HepG2 (cell line): ENCODE results near the gene SRGAP2B.
"Not testable (repeated sequence)": the region's sequence is repeated elsewhere in the genome, so short reads cannot be mapped to it uniquely, and the experiment has no call there.

ENCODE experiments used
- GABPA ChIP-seq, 2 experiments: IDR thresholded peaks; 2 replicates each; pipeline ENCODE4 v1.6.1; 2011 to 2016; ENCODE audit warnings: low read depth in 2 of 2, low read length in 1 of 2, missing biosample characterization in 1 of 2, missing genetic modification characterization in 1 of 2
- MAF1 ChIP-seq: sonication (generic); formaldehyde crosslinking; IDR thresholded peaks from 2 replicates; pipeline ENCODE4 v1.5.0; 2020; ENCODE audit warnings: missing genetic modification reagents, borderline replicate concordance
- MTA1 ChIP-seq: sonication (generic); formaldehyde crosslinking; IDR thresholded peaks from 2 replicates; pipeline ENCODE4 v1.4.0; 2020; ENCODE audit warnings: missing genetic modification reagents, mild to moderate bottlenecking, borderline replicate concordance
- NFE2 ChIP-seq: sonication (generic); formaldehyde crosslinking; IDR thresholded peaks from 2 replicates; pipeline ENCODE4 v1.4.0; 2020; ENCODE audit warnings: missing genetic modification reagents
- SMARCE1 ChIP-seq: fragments of 450-650 bp; IDR thresholded peaks from 2 replicates; pipeline ENCODE4 v1.6.1; 2017; ENCODE audit warnings: borderline replicate concordance
- ZNF607 ChIP-seq: sonication (generic); formaldehyde crosslinking; IDR thresholded peaks from 2 replicates; pipeline ENCODE4 v1.5.1; 2020; ENCODE audit warnings: missing genetic modification reagents, mild to moderate bottlenecking, borderline replicate concordance
- ZNF749 ChIP-seq: sonication (generic); formaldehyde crosslinking; IDR thresholded peaks from 2 replicates; pipeline ENCODE4 v1.8.0; 2022; ENCODE audit warnings: mild to moderate bottlenecking, missing genetic modification reagents, moderate library complexity, borderline replicate concordance
- TF ChIP-seq, protein P1 (sequence below): sonication (generic); formaldehyde crosslinking; IDR thresholded peaks from 2 replicates; pipeline ENCODE4 v1.4.0; 2020; ENCODE audit warnings: mild to moderate bottlenecking, missing genetic modification reagents
- TF ChIP-seq, protein P2 (sequence below): IDR thresholded peaks from 2 replicates; pipeline ENCODE4 v1.6.1; 2016; ENCODE audit warnings: missing compliant biosample characterization, missing genetic modification reagents, borderline replicate concordance
- TF ChIP-seq, protein P3 (sequence below): sonication (generic); formaldehyde crosslinking; IDR thresholded peaks from 2 replicates; pipeline ENCODE4 v1.5.0; 2020; ENCODE audit warnings: mild to moderate bottlenecking, missing genetic modification reagents, moderate library complexity

DNA sequence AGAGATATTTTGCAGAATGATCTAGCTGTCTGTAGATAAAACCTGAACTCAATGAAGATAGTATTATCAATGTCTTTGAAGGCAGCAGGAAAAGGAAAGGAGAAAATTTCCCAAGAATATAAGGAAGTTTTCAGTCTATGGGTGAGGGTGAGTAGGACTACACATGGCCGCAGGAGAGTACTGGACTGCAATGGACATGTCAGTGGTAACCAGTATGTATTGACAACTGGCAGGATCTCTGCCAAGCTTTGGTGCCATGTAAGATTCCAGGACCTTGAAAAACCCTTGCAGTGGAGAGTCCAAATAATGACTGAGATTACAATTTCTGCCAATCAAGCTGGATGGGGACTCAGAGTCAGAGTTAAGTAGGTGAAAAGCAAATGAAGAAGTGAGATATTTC is 30.0 kb upstream of the SRGAP2B start:
- TF ChIP-seq, protein P1, sequence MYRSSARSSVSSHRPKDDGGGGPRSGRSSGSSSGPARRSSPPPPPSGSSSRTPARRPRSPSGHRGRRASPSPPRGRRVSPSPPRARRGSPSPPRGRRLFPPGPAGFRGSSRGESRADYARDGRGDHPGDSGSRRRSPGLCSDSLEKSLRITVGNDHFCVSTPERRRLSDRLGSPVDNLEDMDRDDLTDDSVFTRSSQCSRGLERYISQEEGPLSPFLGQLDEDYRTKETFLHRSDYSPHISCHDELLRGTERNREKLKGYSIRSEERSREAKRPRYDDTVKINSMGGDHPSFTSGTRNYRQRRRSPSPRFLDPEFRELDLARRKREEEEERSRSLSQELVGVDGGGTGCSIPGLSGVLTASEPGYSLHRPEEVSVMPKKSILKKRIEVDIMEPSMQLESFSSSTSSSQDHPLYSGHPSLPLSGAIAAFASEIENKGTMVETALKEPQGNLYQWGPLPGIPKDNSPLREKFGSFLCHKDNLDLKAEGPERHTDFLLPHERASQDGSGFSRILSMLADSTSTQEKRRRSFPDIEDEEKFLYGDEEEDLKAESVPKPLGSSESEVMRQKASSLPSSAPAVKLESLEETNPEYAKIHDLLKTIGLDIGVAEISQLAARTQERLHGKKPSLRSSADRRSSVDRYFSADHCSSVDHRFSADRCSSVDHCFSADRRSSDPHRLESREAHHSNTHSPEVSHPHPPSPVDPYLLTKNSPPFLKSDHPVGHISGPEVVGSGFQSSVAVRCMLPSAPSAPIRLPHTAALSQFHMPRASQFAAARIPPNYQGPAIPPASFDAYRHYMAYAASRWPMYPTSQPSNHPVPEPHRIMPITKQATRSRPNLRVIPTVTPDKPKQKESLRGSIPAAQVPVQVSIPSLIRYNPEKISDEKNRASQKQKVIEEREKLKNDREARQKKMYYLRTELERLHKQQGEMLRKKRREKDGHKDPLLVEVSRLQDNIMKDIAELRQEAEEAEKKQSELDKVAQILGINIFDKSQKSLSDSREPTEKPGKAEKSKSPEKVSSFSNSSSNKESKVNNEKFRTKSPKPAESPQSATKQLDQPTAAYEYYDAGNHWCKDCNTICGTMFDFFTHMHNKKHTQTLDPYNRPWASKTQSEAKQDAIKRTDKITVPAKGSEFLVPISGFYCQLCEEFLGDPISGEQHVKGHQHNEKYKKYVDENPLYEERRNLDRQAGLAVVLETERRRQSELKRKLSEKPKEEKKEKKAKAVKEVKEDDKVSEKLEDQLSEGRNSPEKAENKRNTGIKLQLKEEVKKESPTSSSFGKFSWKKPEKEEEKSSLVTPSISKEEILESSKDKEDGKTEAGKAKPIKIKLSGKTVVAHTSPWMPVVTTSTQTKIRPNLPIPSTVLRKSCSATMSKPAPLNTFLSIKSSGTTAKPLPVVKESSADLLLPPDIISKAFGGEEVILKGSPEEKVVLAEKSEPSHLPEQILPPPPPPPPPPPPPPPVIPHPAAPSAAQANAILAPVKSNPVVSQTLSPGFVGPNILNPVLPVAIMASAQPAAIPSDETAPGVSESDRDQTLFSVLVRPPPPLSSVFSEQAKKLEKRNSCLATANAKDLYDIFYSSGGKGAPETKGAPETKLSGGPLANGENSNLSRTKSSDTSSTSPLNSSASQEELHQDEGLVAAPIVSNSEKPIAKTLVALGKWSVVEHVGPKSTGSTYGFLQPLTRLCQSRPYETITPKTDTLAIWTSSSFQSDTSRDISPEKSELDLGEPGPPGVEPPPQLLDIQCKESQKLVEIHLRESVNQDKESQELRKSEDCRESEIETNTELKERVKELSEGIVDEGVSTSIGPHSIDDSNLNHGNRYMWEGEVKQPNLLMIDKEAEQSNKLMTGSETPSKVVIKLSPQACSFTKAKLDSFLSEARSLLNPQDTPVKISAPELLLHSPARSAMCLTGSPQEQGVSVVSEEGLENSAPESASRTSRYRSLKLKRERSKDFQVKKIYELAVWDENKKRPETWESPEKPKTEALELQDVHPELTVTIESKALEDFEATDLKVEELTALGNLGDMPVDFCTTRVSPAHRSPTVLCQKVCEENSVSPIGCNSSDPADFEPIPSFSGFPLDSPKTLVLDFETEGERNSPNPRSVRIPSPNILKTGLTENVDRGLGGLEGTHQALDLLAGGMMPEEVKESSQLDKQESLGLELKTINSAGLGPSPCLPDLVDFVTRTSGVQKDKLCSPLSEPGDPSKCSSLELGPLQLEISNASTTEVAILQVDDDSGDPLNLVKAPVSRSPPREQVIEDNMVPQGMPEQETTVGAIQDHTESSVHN (CRISPR knock-in tag): not testable (repeated sequence)
- TF ChIP-seq ZNF607 (CRISPR knock-in tag); MTA1 (CRISPR knock-in tag); MAF1 (CRISPR knock-in tag); SMARCE1; NFE2 (CRISPR knock-in tag); GABPA (IDR thresholded peaks at IDR 0.05; ENCODE audit: low read depth, low read length); GABPA (CRISPR knock-in tag; IDR thresholded peaks at IDR 0.05; ENCODE audit: low read depth); ZNF749 (CRISPR knock-in tag): not testable (repeated sequence)
- TF ChIP-seq, protein P2, sequence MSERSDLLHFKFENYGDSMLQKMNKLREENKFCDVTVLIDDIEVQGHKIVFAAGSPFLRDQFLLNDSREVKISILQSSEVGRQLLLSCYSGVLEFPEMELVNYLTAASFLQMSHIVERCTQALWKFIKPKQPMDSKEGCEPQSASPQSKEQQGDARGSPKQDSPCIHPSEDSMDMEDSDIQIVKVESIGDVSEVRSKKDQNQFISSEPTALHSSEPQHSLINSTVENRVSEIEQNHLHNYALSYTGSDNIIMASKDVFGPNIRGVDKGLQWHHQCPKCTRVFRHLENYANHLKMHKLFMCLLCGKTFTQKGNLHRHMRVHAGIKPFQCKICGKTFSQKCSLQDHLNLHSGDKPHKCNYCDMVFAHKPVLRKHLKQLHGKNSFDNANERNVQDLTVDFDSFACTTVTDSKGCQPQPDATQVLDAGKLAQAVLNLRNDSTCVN: not testable (repeated sequence)
- TF ChIP-seq, protein P3, sequence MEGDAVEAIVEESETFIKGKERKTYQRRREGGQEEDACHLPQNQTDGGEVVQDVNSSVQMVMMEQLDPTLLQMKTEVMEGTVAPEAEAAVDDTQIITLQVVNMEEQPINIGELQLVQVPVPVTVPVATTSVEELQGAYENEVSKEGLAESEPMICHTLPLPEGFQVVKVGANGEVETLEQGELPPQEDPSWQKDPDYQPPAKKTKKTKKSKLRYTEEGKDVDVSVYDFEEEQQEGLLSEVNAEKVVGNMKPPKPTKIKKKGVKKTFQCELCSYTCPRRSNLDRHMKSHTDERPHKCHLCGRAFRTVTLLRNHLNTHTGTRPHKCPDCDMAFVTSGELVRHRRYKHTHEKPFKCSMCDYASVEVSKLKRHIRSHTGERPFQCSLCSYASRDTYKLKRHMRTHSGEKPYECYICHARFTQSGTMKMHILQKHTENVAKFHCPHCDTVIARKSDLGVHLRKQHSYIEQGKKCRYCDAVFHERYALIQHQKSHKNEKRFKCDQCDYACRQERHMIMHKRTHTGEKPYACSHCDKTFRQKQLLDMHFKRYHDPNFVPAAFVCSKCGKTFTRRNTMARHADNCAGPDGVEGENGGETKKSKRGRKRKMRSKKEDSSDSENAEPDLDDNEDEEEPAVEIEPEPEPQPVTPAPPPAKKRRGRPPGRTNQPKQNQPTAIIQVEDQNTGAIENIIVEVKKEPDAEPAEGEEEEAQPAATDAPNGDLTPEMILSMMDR: not testable (repeated sequence)
